DMS153 treated with DMSO at 0.1 percent for 48 hours (cell line): Measurements from ENCODE around the gene RGS11.
"Not testable (repeated sequence)": the region's sequence is repeated elsewhere in the genome, so short reads cannot be mapped to it uniquely, and the experiment has no call there.

Source experiments
- DNase-seq: peaks from one replicate; lab custom pipeline; 2025; ENCODE audit not compliant: unreplicated experiment; lab: John Stamatoyannopoulos, UW

RGS11 gene

DNA sequence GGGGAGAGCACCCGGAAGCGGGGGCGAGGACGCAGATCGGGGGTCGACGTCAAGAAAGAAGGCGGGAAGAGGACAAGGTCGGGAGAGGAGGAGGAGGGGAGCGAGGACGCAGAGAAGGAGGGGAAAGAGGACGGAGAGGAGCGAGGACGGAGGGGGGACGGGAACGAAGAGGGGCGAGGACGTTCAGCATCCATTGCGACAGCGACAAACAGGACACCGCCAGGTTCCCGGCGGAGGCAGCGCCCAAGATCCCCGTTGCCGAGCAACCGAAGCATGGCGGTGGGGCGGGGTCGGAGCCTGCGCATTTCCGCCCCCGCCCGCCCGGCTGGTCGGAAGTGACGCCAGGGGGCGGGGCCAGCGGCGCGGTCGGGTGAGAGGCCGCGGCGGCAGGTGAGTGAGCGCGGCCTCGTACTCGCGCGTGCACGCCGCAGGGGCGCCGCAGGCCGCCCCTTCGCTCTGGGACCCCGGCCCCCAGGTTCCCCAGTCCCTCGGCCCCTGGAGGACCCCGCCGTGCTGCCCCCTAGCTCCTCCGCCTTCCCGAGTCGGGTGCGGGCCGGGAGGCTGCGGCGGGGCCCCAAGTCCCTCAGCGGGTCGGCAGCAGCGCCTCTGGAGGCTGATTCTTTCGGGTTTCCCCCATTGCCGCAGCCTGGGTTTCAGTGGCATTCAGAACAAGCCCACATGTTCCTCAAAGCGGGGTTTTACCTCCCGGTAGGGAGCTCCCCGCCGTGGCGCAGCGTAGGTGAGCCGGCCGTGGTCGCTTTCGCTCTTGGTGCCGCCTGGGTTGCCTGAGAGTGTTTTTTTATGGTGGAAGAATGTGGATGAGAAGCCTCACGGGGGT lies 41.1 kb downstream of the RGS11 start, which contains the start of gene FAM234A:
Gene FAM234A, plus strand, starts transcription at position 354 of the 838 bp plus-strand sequence. CDS start 19,593 bp downstream, outside the sequence.
- peak; percentile 83 for DNase-seq

DNA sequence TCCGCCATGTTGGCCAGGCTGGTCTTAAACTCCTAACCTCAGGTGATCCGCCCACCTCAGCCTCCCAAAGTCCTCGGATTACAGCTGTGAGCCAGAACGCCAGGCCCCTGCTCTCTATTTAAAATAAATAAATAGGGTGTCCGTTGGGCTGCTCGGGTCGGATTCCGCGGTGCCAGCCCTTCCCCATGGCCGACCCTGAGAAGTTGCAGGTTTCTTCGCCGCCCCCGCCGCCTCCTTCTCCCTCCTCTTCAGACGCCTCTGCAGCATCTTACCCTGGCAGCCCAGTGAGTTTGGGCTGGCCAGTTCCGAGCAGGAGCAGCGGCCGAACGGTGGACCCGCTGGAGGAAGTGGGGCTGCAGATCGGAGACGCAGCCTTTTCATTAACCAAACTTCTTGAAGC lies 44.8 kb downstream of the RGS11 start:
- no peak for DNase-seq

DNA sequence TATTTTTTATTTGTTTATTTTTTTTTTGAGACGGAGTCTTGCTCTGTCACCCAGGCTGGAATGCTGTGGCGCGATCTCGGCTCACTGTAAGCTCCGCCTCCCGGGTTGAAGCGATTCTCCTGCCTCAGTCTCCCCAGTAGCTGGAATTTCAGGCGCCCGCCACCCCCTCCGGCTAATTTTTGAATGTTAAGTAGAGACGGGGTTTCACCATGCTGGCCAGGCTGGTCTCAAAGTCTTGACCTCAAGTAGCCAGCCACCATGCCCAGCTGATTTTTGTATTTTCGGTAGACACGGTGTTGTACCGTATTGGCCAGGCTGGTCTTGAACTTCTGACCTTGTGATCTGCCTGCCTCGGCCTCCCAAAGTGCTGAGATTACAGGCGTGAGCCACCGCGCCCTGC lies 45.4 kb downstream of the RGS11 start:
- not testable (repeated sequence) for DNase-seq

DNA sequence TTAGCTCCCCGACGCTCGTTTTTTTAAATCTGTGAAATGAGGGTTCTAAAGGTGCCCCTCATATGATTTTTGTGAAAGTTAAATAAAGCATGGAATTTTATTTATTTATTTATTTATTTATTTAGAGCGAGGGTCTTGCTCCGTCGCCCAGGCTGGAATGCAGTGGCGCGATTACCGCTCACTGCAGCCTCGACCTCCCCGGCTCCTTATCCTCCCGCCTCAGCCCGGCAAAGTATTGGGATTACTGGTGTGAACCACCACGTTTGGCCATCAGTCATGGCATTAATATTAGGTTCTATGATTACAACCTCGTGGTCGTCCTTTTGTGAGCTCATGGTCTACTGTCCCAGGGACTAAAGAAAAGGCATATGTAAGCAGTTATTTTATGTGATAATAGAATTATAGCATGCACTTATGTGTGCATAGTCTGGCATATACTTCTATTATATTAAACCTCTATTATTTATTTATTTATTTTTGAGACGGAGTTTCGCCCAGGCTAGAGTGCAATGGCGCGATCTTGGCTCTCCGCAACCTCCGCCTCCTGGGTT lies 45.9 kb downstream of the RGS11 start:
- no peak for DNase-seq

DNA sequence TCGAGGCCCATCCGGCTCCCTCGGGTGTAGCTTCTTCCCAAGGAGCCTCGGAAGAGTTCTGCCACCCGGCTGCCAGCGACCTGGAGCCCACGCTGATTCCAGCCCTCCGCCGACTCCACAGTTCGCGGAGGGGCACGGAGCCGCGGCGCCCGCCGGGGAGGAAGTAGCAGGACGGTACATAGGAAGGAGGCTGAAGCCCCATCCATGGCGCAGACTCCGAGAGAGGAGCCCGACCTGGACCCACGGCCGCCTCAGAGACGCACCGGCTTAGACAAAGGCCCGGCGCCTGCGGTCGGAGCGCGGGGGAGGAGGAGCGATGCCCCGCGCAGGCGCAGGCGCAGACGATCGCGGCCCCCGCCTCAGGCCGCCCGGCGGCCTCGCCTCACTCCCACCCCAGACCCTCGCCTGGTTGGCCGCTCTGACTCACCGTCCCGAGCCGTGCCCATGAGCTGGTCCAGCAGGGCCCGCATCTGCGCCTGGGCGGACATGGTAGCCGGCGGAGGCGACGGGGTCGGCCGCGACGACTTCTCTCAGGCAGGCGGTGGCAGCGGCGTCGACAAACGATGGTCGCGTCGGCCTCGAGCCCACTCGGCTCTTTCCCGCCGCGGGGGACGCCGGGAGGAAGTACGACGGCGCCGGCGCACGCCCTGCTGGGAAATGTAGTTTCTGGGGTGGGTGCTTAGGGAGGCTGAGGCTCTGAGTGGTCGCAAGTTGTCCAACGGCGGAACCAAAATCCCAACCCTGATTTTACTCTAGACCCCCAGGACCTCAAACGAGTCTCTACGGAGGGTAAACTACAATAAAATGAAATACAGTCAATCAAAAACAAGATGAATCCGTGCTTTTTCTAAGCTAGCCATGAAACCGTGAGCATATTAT lies 46.7 kb downstream of the RGS11 start, which contains the start of gene LUC7L:
Gene LUC7L, minus strand, starts transcription at position 598 of the 879 bp plus-strand sequence. Its CDS starts 110 bp downstream, at position 488.
- DNase-seq = peak; percentile 76

DNA sequence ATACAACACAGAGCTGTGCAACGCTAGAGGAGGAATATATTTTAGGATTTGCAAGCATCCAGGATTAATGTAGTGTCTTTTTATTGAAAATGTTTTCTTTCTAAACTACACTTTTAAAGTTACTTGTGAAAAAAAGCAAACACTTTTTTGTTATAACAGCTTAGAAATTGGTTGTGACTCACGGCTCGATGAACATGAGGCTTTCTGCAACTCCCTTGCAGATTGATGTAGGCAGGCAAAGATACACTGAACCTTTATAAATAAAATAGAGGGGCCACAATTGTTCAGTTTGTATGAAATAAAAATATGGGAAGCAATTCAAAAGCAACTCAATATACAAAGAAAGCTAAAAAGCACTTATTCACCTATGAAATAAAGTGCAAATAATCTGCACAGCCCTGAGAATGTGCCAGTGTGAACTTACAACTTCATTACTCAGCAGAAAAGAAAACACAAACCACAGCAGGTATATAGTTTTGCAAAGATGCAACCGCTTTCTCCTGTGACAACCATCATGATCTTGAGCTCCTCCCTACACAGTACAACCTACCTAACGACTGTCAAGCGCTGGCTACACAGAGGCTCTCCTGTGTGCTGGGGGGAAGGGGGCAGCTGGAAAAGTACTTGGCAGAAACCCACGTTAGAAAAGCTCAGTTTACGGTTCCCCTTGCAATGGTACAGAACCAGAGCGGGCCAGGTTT lies 47.4 kb downstream of the RGS11 start:
- DNase-seq = no peak

DNA sequence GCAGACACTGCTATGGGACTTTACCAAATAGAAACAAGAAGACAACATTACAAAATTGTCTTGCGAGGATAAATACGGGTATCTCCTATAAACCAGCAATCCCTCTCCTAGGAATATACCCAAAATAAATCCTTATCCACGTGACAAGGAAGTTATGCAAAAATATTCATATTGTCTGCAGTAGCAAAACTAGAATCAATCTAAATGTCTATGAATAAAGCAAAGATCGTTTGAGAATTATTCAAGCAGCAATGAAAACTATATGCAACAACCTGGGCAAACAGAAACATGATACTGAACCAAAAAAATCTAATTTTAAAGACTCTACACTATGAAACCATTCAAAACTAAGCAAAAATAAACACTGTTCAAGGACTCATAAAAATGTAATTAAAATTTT lies 55.7 kb downstream of the RGS11 start:
- no peak for DNase-seq
